Heart right ventricle (tissue), 16 donors: Measurements from ENCODE around the gene ATRX. TPM values are rescaled to one million over a fixed set of nuclear protein-coding genes. Genes with fewer than 3 reads are reported as not detected.

Experiments used
- ATAC-seq, 8 donors: fragments of 200-7000 bp; cut with Tn5 transposase; one replicate each; pipeline ENCODE4 v1.9.1; 2020; ENCODE audit warnings: mild to moderate bottlenecking in 8 of 8, moderate library complexity in 8 of 8, moderate number of reproducible peaks in 1 of 8
- DNase-seq, 2 donors: peaks; one replicate each; pipeline ENCODE4 v3.0.0-alpha.2; 2020
- H3K27ac ChIP-seq, 10 donors: fragments of 200-600 bp; sonication (generic) in 2 of 10; one replicate each; pipeline versions ENCODE4 v1.5.0 to v1.8.0; 2020 to 2022; ENCODE audit warnings: mild to moderate bottlenecking in 3 of 10
- H3K27me3 ChIP-seq, 7 donors: fragments of 200-600 bp; one replicate each; pipeline ENCODE4 v1.8.0; 2021 to 2022; ENCODE audit warnings: mild to moderate bottlenecking in 2 of 7
- H3K36me3 ChIP-seq, 9 donors: fragments of 200-600 bp; sonication (generic) in 1 of 9; one replicate each; pipeline versions ENCODE4 v1.5.0 to v1.8.0; 2020 to 2022; ENCODE audit warnings: mild to moderate bottlenecking in 2 of 9
- H3K4me1 ChIP-seq, 9 donors: fragments of 200-600 bp; sonication (generic) in 1 of 9; one replicate each; pipeline versions ENCODE4 v1.5.0 to v1.8.0; 2020 to 2022; ENCODE audit warnings: mild to moderate bottlenecking in 4 of 9
- H3K4me3 ChIP-seq, 10 donors: fragments of 200-600 bp; sonication (generic) in 2 of 10; one replicate each; pipeline versions ENCODE4 v1.5.0 to v1.8.0; 2020 to 2022; ENCODE audit warnings: mild to moderate bottlenecking in 7 of 10, moderate library complexity in 2 of 10
- H3K9me3 ChIP-seq, 11 donors: fragments of 200-600 bp in 10 of 11; sonication (generic) in 2 of 11; one replicate each; pipeline versions ENCODE4 v1.5.0 to v1.8.0; 2013 to 2022; ENCODE audit warnings: mild to moderate bottlenecking in 2 of 11, control low read depth in 1 of 11, moderate library complexity in 1 of 11
- CTCF ChIP-seq, 9 donors: fragments of 200-600 bp; sonication (generic) in 2 of 9; IDR thresholded peaks; one replicate each; pipeline versions ENCODE4 v1.5.0 to v1.8.0; 2021 to 2022; ENCODE audit warnings: antibody characterized with exemption in 9 of 9, mild to moderate bottlenecking in 5 of 9, moderate library complexity in 1 of 9
- WGBS, 2 donors: extraction: QIAGEN DNeasy Blood & Tissue Kit; methylation state at CpG; one replicate each; pipeline ENCODE4 v1.1.7; 2013; ENCODE audit warnings: inconsistent platforms in 1 of 2; 5-methylcytosine and 5-hydroxymethylcytosine counted together
- intact Hi-C, 10 donors: fragments of 100-400 bp; cut with DNase I; formaldehyde crosslinking; loops; one replicate each; pipeline versions ENCODE4 v1.11.1 to v1.14.2; 2022
- polyA plus RNA-seq, 2 donors: library from polyadenylated mRNA; stranded (reverse); fragments of 200-250 nt; gene quantifications; one replicate each; pipeline ENCODE4 v1.2.3, GENCODE V29; 2013
- total RNA-seq, 10 donors: library from RNA; stranded (reverse); fragmentation: NEBNext Ultra II Directional in 3 of 10; extraction: Animal tissue kit (Norgen Biotek cat#: 25700) in 3 of 10; gene quantifications; one replicate each; pipeline versions ENCODE4 v1.2.1 to v1.2.4, GENCODE V29; 2021 to 2023
- donor health status: Arrhythmogenic right ventricular cardiomyopathy.
- donor health status: ischemic (EF 13 %, LVEDD 7.1; RV severe dilation, severe dysfunction).
- donor health status: healthy with polysubstance abuse.
- donor health status: DM: no; HTN: yes; CAD: no.
- donor health status: DM: no; HTN: no; CAD: no.
- donor health status: ischemic (EF 25% LVEDD 6.9; RV normal size, moderate dysfunction).
- donor health status: ischemic (EF 25% LVEDD 5.7; RV mildly dilated, moderate dysfunction).
- donor health status: healthy.
- donor health status: DM: yes; HTN: yes; CAD: no.
- donor health status: Ischemic cardiomyopathy.
- donor health status: ischemic (EF 35%, LVEDD 5.7; RV mildly dilated, moderate dysfunction).
- donor health status: nonischemic (EF 11% LVEDD 7.7; RV severe dilation, severe dysfunction).
- donor health status: DM: yes; HTN: yes; CAD: no.
- donor health status: PGD.
- donor health status: ischemic (EF 29% LVEDD 5.4; RV normal size, mild dysfunction).
- donor health status: nonischemic (EF 23%, LVEDD 6.1; RV moderate dilation, normal function).

ATRX gene
- total and polyA plus RNA-seq, 12 donors: 8.1 to 107 (median 88.6) TPM

GRCh38 chrX:77668391-77669237, 117.4 kb downstream of the ATRX start:
- ATAC-seq (peak in 5 of 8 donors; percentile 35 to 78 (median 49)), DNase-seq (no peak)
- no peaks in the 10 kb centered on the region for H3K27me3 ChIP-seq
- peaks cover 0 to 6% (median 0%) of the 10 kb centered on the region in 9 donors for H3K4me1 ChIP-seq
- WGBS, 2 donors: 65 to 78% methylated on average over 10 of the region's 10 CpGs
- no peak for TF ChIP-seq CTCF (IDR thresholded peaks at IDR 0.05)
- H3K36me3 ChIP-seq: peaks cover 0 to 15% (median 0%) of the 10 kb centered on the region in 9 donors
- peak overlapping the region in 1 of 10 donors; percentile 2 for H3K4me3 ChIP-seq
- no peaks in the 10 kb centered on the region for H3K9me3 ChIP-seq
- H3K27ac ChIP-seq: peak overlapping the region in 7 of 10 donors; percentile 3 to 51 (median 13)
- intact Hi-C loops: loop anchor here in 1 of 10 donors (10.0 kb wide), 1 partner anchor 116 kb away; the partner anchor contains the start of gene ATRX

- H3K4me3 ChIP-seq: no peak overlapping the region
- TF ChIP-seq CTCF (IDR thresholded peaks at IDR 0.05): no peak
- peaks cover 0 to 67% (median 0%) of the 10 kb centered on the region in 9 donors for H3K36me3 ChIP-seq
- H3K4me1 ChIP-seq: peaks cover 0 to 9% (median 0%) of the 10 kb centered on the region in 9 donors
- no peak for ATAC-seq
- H3K9me3 ChIP-seq: no peaks in the 10 kb centered on the region
- intact Hi-C loops: no loop called here
- no peak for DNase-seq
- no peak overlapping the region for H3K27ac ChIP-seq
- H3K27me3 ChIP-seq: no peaks in the 10 kb centered on the region
- 77 to 78% methylated on average over 3 of the region's 3 CpGs for WGBS, 2 donors
Measured at GRCh38 chrX:77658886-77659285, 127.1 kb downstream of the ATRX start.

GRCh38 chrX:77652095-77652494, 133.9 kb downstream of the ATRX start:
- peaks cover 0 to 3% (median 0%) of the 10 kb centered on the region in 7 donors for H3K27me3 ChIP-seq
- peaks cover 0 to 5% (median 0%) of the 10 kb centered on the region in 9 donors for H3K4me1 ChIP-seq
- TF ChIP-seq CTCF (IDR thresholded peaks at IDR 0.05): no peak
- 93 to 95% methylated on average over 5 of the region's 5 CpGs for WGBS, 2 donors
- DNase-seq: no peak
- intact Hi-C loops: no loop called here
- peaks cover 0 to 85% (median 6%) of the 10 kb centered on the region in 9 donors for H3K36me3 ChIP-seq
- H3K4me3 ChIP-seq: no peak overlapping the region
- no peaks in the 10 kb centered on the region for H3K9me3 ChIP-seq
- no peak overlapping the region for H3K27ac ChIP-seq
- no peak for ATAC-seq

- ATAC-seq (no peak), DNase-seq (no peak)
- peaks cover 0 to 5% (median 0%) of the 10 kb centered on the region in 9 donors for H3K4me1 ChIP-seq
- peaks cover 0 to 9% (median 0%) of the 10 kb centered on the region in 11 donors for H3K9me3 ChIP-seq
- H3K27me3 ChIP-seq: no peaks in the 10 kb centered on the region
- intact Hi-C loops: loop anchor here in 1 of 10 donors (5.0 kb wide), 1 partner anchor 372 kb away; no protein-coding TSS in a partner anchor
- 97 to 99% methylated on average over 4 of the region's 4 CpGs for WGBS, 2 donors
- peaks cover 0 to 48% (median 0%) of the 10 kb centered on the region in 9 donors for H3K36me3 ChIP-seq
- no peak for TF ChIP-seq CTCF (IDR thresholded peaks at IDR 0.05)
- H3K27ac ChIP-seq: no peak overlapping the region
- H3K4me3 ChIP-seq: no peak overlapping the region
Measured at GRCh38 chrX:77640702-77641101, 145.3 kb downstream of the ATRX start.
